ENCODE measurements around the gene DCDC2C.

The DCDC2C gene

GRCh38 chr2:3784731-3785130 is 81.4 kb downstream of the DCDC2C start:
- Histone ChIP-seq H3K4me1 (ENCODE audit: insufficient read depth, low read length) (no peaks in the 10 kb centered on the region), H3K27ac (ENCODE audit: low read depth, low read length) (no peak overlapping the region), H3K4me3 (ENCODE audit: low read depth in 1 of 2, low read length in 2 of 2) (no peak overlapping the region), H3K36me3 (ENCODE audit: insufficient read depth, low read length) (no peaks in the 10 kb centered on the region), H3K9ac (ENCODE audit: low read length) (no peak overlapping the region), H3K27me3 (ENCODE audit: control insufficient read depth in 1 of 2, insufficient read depth in 2 of 2, low read length in 2 of 2) (no peaks in the 10 kb centered on the region), H3K9me3 (ENCODE audit: low read length) (no peaks in the 10 kb centered on the region)

- Histone ChIP-seq H3K27ac (ENCODE audit: low read depth, low read length) (no peak overlapping the region), H3K9me3 (ENCODE audit: low read length) (no peaks in the 10 kb centered on the region), H3K9ac (ENCODE audit: low read length) (no peak overlapping the region), H3K4me1 (ENCODE audit: insufficient read depth, low read length) (no peaks in the 10 kb centered on the region), H3K36me3 (ENCODE audit: insufficient read depth, low read length) (no peaks in the 10 kb centered on the region), H3K27me3 (ENCODE audit: control insufficient read depth in 1 of 2, insufficient read depth in 2 of 2, low read length in 2 of 2) (no peaks in the 10 kb centered on the region), H3K4me3 (ENCODE audit: low read depth in 1 of 2, low read length in 2 of 2) (no peak overlapping the region)
These were observed 82.0 kb downstream of the DCDC2C start for GRCh38 chr2:3785220-3785889.

GRCh38 chr2:3785890-3786273 is 82.5 kb downstream of the DCDC2C start:
- H3K27ac ChIP-seq (ENCODE audit: low read depth, low read length), result no peak overlapping the region
- H3K36me3 ChIP-seq (ENCODE audit: insufficient read depth, low read length), result no peaks in the 10 kb centered on the region
- no peaks in the 10 kb centered on the region for H3K27me3 ChIP-seq (ENCODE audit: control insufficient read depth in 1 of 2, insufficient read depth in 2 of 2, low read length in 2 of 2)
- H3K4me1 ChIP-seq (ENCODE audit: insufficient read depth, low read length), result no peaks in the 10 kb centered on the region
- no peaks in the 10 kb centered on the region for H3K9me3 ChIP-seq (ENCODE audit: low read length)
- H3K9ac ChIP-seq (ENCODE audit: low read length), result no peak overlapping the region
- H3K4me3 ChIP-seq (ENCODE audit: low read depth in 1 of 2, low read length in 2 of 2), result no peak overlapping the region

- Histone ChIP-seq H3K9ac (ENCODE audit: low read length) (no peak overlapping the region), H3K27ac (ENCODE audit: low read depth, low read length) (no peak overlapping the region), H3K4me3 (ENCODE audit: low read depth in 1 of 2, low read length in 2 of 2) (no peak overlapping the region), H3K9me3 (ENCODE audit: low read length) (no peaks in the 10 kb centered on the region), H3K4me1 (ENCODE audit: insufficient read depth, low read length) (no peaks in the 10 kb centered on the region), H3K27me3 (ENCODE audit: control insufficient read depth in 1 of 2, insufficient read depth in 2 of 2, low read length in 2 of 2) (no peaks in the 10 kb centered on the region), H3K36me3 (ENCODE audit: insufficient read depth, low read length) (no peaks in the 10 kb centered on the region)
These were observed 84.4 kb downstream of the DCDC2C start for GRCh38 chr2:3787768-3788167.

- Histone ChIP-seq H3K36me3 (ENCODE audit: insufficient read depth, low read length) (no peaks in the 10 kb centered on the region), H3K27ac (ENCODE audit: low read depth, low read length) (no peak overlapping the region), H3K27me3 (ENCODE audit: control insufficient read depth in 1 of 2, insufficient read depth in 2 of 2, low read length in 2 of 2) (no peaks in the 10 kb centered on the region), H3K4me1 (ENCODE audit: insufficient read depth, low read length) (no peaks in the 10 kb centered on the region), H3K9me3 (ENCODE audit: low read length) (no peaks in the 10 kb centered on the region), H3K9ac (ENCODE audit: low read length) (no peak overlapping the region), H3K4me3 (ENCODE audit: low read depth in 1 of 2, low read length in 2 of 2) (no peak overlapping the region)
These were observed 85.9 kb downstream of the DCDC2C start for GRCh38 chr2:3789256-3789655.

GRCh38 chr2:3793249-3793648 is 89.9 kb downstream of the DCDC2C start:
- H3K9me3 ChIP-seq (ENCODE audit: low read length), result no peaks in the 10 kb centered on the region
- H3K27me3 ChIP-seq (ENCODE audit: control insufficient read depth in 1 of 2, insufficient read depth in 2 of 2, low read length in 2 of 2), result no peaks in the 10 kb centered on the region
- H3K27ac ChIP-seq (ENCODE audit: low read depth, low read length), result no peak overlapping the region
- H3K4me3 ChIP-seq (ENCODE audit: low read depth in 1 of 2, low read length in 2 of 2), result no peak overlapping the region
- H3K4me1 ChIP-seq (ENCODE audit: insufficient read depth, low read length), result no peaks in the 10 kb centered on the region
- H3K36me3 ChIP-seq (ENCODE audit: insufficient read depth, low read length), result no peaks in the 10 kb centered on the region
- no peak overlapping the region for H3K9ac ChIP-seq (ENCODE audit: low read length)

GRCh38 chr2:3801506-3801905 is 98.1 kb downstream of the DCDC2C start:
- Histone ChIP-seq H3K4me3 (ENCODE audit: low read depth in 1 of 2, low read length in 2 of 2) (no peak overlapping the region), H3K4me1 (ENCODE audit: insufficient read depth, low read length) (no peaks in the 10 kb centered on the region), H3K27me3 (ENCODE audit: control insufficient read depth in 1 of 2, insufficient read depth in 2 of 2, low read length in 2 of 2) (no peaks in the 10 kb centered on the region), H3K9ac (ENCODE audit: low read length) (no peak overlapping the region), H3K36me3 (ENCODE audit: insufficient read depth, low read length) (no peaks in the 10 kb centered on the region), H3K27ac (ENCODE audit: low read depth, low read length) (no peak overlapping the region), H3K9me3 (ENCODE audit: low read length) (no peaks in the 10 kb centered on the region)

GRCh38 chr2:3805201-3805939 is 102.0 kb downstream of the DCDC2C start:
- H3K9me3 ChIP-seq (ENCODE audit: low read length), result no peaks in the 10 kb centered on the region
- H3K4me1 ChIP-seq (ENCODE audit: insufficient read depth, low read length), result no peaks in the 10 kb centered on the region
- H3K27me3 ChIP-seq (ENCODE audit: control insufficient read depth in 1 of 2, insufficient read depth in 2 of 2, low read length in 2 of 2), result no peaks in the 10 kb centered on the region
- H3K9ac ChIP-seq (ENCODE audit: low read length), result no peak overlapping the region
- no peak overlapping the region for H3K4me3 ChIP-seq (ENCODE audit: low read depth in 1 of 2, low read length in 2 of 2)
- H3K36me3 ChIP-seq (ENCODE audit: insufficient read depth, low read length), result no peaks in the 10 kb centered on the region
- no peak overlapping the region for H3K27ac ChIP-seq (ENCODE audit: low read depth, low read length)

GRCh38 chr2:3806168-3806567 is 102.8 kb downstream of the DCDC2C start:
- Histone ChIP-seq H3K27ac (ENCODE audit: low read depth, low read length) (no peak overlapping the region), H3K36me3 (ENCODE audit: insufficient read depth, low read length) (no peaks in the 10 kb centered on the region), H3K9ac (ENCODE audit: low read length) (no peak overlapping the region), H3K27me3 (ENCODE audit: control insufficient read depth in 1 of 2, insufficient read depth in 2 of 2, low read length in 2 of 2) (no peaks in the 10 kb centered on the region), H3K4me3 (ENCODE audit: low read depth in 1 of 2, low read length in 2 of 2) (no peak overlapping the region), H3K9me3 (ENCODE audit: low read length) (no peaks in the 10 kb centered on the region), H3K4me1 (ENCODE audit: insufficient read depth, low read length) (no peaks in the 10 kb centered on the region)

GRCh38 chr2:3806730-3807129 is 103.4 kb downstream of the DCDC2C start:
- no peak overlapping the region for H3K4me3 ChIP-seq (ENCODE audit: low read depth in 1 of 2, low read length in 2 of 2)
- no peaks in the 10 kb centered on the region for H3K36me3 ChIP-seq (ENCODE audit: insufficient read depth, low read length)
- H3K9me3 ChIP-seq (ENCODE audit: low read length), result no peaks in the 10 kb centered on the region
- H3K27ac ChIP-seq (ENCODE audit: low read depth, low read length), result no peak overlapping the region
- H3K9ac ChIP-seq (ENCODE audit: low read length), result no peak overlapping the region
- no peaks in the 10 kb centered on the region for H3K27me3 ChIP-seq (ENCODE audit: control insufficient read depth in 1 of 2, insufficient read depth in 2 of 2, low read length in 2 of 2)
- no peaks in the 10 kb centered on the region for H3K4me1 ChIP-seq (ENCODE audit: insufficient read depth, low read length)

GRCh38 chr2:3807853-3808252 is 104.5 kb downstream of the DCDC2C start:
- Histone ChIP-seq H3K27me3 (ENCODE audit: control insufficient read depth in 1 of 2, insufficient read depth in 2 of 2, low read length in 2 of 2) (no peaks in the 10 kb centered on the region), H3K9me3 (ENCODE audit: low read length) (no peaks in the 10 kb centered on the region), H3K27ac (ENCODE audit: low read depth, low read length) (no peak overlapping the region), H3K36me3 (ENCODE audit: insufficient read depth, low read length) (no peaks in the 10 kb centered on the region), H3K9ac (ENCODE audit: low read length) (no peak overlapping the region), H3K4me3 (ENCODE audit: low read depth in 1 of 2, low read length in 2 of 2) (no peak overlapping the region), H3K4me1 (ENCODE audit: insufficient read depth, low read length) (no peaks in the 10 kb centered on the region)

GRCh38 chr2:3814706-3815245 is 111.4 kb downstream of the DCDC2C start:
- H3K27ac ChIP-seq (ENCODE audit: low read depth, low read length), result no peak overlapping the region
- no peaks in the 10 kb centered on the region for H3K36me3 ChIP-seq (ENCODE audit: insufficient read depth, low read length)
- H3K9ac ChIP-seq (ENCODE audit: low read length), result no peak overlapping the region
- H3K4me3 ChIP-seq (ENCODE audit: low read depth in 1 of 2, low read length in 2 of 2), result no peak overlapping the region
- no peaks in the 10 kb centered on the region for H3K9me3 ChIP-seq (ENCODE audit: low read length)
- no peaks in the 10 kb centered on the region for H3K4me1 ChIP-seq (ENCODE audit: insufficient read depth, low read length)
- H3K27me3 ChIP-seq (ENCODE audit: control insufficient read depth in 1 of 2, insufficient read depth in 2 of 2, low read length in 2 of 2), result no peaks in the 10 kb centered on the region
